D341Med (cell line): ENCODE measurements around the gene DNMBP.
"Not testable (repeated sequence)": the region's sequence is repeated elsewhere in the genome, so short reads cannot be mapped to it uniquely, and the experiment has no call there.

Experiments
- DNase-seq: peaks from one replicate; pipeline ENCODE4 v3.0.0; 2012; ENCODE audit warnings: low spot score

The DNMBP gene

GRCh38 chr10:99858849-99859248, 150.9 kb downstream of the DNMBP start:
- DNase-seq: no peak

- no peak for DNase-seq
Observed at GRCh38 chr10:99855479-99856071, 154.2 kb downstream of the DNMBP start.

GRCh38 chr10:99854860-99855259, 154.9 kb downstream of the DNMBP start:
- DNase-seq: peak; percentile 62

- no peak for DNase-seq
Observed at GRCh38 chr10:99853655-99854054, 156.1 kb downstream of the DNMBP start.

DNA sequence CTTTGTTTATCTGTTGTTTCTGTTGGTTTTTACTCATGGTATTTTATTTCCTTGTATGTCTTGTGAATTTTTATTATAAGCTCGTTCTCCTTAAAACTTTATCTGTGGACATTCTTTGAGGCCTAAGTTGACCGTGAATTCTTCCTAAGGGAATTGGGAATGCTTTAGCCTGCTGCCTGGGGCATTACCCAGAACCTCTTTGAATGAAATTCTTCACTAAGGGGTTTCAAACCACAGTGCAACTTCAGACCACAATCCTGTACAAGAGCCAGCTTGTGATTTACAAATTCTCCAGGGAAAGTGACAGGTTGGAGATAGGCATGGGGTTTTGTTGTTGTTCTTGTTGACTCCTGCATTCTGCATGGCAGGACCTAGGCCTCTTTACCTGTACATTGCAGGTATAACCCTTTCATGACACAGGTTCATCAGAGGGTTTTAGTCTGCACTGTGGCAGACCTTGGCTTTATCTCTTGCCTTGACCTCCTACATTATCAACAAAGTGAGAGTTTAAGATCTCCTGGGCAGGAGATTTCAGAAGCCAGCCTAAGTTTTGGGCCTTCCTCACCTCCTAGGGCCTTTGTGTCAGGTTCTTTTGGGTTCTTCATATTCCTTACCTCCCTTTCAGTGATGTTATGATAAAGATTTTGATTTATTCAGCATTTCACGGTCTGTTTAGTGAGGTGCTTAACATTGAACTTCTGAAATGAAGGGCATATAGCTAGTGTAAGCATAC, 157.1 kb downstream of the DNMBP start:
- no peak for DNase-seq

GRCh38 chr10:99851825-99852224, 157.9 kb downstream of the DNMBP start:
- no peak for DNase-seq

- DNase-seq: no peak
Observed at GRCh38 chr10:99850767-99851340, 158.9 kb downstream of the DNMBP start.

DNA sequence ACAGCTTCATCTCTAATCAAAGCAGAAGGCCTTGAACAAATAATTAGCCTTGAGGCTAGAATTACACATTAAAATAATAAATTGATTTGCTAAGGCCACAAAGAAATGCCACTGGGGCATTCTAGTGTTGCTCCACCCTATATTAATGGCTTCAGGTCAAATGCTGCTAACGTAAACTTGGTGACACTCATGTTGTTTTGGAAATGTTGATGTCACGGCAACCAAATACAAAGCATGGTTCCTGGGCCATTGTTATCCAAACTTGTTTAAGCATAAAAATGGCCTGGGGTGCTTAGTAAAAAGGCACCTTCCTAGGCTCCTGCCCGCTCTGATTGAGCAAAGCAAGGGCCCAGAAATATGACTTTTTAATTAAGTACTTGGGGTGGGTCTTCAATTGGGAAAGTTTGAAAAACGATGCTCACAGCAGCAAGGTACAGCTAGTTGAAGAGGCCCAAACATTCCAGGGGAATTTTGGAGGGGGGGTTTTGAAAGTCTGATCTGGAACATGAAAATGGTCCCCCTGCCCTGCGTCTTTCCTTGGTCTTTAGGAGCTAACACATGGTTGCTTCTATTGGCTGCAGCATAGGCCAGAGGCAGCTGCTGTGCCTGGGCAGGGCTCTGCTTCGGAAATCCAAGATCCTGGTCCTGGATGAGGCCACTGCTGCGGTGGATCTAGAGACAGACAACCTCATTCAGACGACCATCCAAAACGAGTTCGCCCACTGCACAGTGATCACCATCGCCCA, 159.6 kb downstream of the DNMBP start:
- no peak for DNase-seq

DNA sequence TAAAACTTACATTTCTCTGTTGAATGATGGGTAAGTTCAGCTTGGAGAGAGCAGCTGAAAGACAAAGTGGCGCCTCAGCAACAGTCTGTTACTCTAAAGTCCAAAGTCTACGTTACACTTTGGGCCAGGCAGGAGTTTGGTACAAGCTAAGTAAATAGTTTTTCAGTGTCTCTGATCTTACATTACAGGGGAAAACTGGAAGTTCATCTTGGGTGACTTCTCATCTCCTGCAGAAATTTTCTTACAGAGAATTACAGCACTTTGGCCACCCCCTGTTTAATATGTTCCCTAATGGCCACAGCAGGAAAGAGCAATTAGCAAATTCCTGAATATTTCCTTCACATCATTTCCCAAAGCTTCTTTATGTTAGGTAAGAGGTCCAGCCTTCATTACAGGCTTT, 160.2 kb downstream of the DNMBP start:
- DNase-seq: no peak

GRCh38 chr10:99849057-99849456, 160.7 kb downstream of the DNMBP start:
- no peak for DNase-seq

GRCh38 chr10:99845837-99846382, 163.8 kb downstream of the DNMBP start:
- DNase-seq: peak; percentile 61

DNA sequence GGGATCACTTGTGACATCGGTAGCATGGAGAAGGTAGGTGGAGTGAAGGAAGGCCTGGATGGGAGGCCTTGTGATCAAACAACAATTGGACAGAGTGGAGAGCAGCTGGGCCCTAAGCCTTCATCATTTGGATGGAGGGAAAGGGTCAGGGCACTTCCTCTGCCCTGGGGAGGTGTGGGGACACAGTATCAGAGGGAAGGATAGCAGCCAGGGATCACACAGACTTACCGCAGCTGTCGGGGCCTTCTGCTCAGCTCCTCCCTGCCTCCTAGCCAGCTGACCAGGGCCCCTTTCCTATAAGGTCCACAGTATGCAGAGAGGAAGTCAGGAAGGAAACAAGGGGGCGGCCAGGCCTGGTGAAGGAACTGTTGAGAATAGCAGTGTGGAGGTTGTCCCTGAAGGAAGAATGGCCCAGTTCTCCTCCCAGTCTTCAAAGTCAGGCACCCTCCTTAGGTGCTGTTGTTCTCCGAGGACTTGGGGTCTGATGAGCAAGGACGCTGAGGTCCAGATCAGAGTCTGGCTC, 165.3 kb downstream of the DNMBP start:
- no peak for DNase-seq

- DNase-seq: no peak
Observed at GRCh38 chr10:99843310-99843709, 166.4 kb downstream of the DNMBP start.

DNA sequence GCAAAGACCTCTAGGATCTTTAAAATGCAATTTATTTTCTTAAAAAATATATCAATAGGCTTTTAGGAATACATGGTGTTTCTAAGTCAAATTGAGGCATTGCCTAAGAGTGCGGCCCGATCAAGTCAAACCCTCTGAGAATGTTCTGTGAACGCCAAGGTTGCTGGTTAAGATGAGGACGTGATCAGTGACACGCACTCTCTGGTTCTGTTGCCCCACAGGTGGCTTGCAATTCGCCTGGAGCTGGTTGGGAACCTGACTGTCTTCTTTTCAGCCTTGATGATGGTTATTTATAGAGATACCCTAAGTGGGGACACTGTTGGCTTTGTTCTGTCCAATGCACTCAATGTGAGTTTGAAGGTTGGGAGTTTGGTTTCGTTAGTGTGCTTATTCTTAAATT, 168.0 kb downstream of the DNMBP start:
- no peak for DNase-seq

- DNase-seq: not testable (repeated sequence)
Observed at GRCh38 chr10:99840859-99841258, 168.9 kb downstream of the DNMBP start.

GRCh38 chr10:99836711-99837110, 173.0 kb downstream of the DNMBP start:
- DNase-seq: no peak

DNA sequence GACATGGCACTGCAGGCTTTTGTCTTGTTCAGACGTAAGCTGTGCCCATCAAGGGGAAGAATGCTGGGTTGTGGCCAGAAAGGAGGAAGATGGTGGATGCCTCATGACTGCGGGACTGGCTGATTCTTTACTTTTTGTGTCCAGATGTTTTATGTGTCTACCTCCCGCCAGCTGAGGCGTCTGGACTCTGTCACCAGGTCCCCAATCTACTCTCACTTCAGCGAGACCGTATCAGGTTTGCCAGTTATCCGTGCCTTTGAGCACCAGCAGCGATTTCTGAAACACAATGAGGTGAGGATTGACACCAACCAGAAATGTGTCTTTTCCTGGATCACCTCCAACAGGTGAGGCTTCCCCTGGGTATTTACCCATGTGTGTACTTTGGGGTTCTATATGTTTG, 173.8 kb downstream of the DNMBP start:
- no peak for DNase-seq

DNA sequence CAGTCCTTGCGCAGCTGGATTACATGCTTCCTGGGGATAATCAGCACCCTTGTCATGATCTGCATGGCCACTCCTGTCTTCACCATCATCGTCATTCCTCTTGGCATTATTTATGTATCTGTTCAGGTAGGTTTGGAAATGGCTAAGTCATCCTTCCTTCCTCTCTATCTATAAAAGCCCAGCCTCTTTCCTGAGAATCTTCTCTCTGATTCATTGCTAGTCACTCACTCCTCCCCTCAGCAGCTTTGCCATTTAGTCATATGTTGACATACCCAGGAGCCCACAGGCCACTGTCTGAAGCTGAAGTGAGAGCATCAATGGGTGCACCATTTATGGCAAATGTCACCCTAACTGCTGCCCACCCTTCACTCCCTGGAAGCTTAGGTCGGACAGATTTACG, 175.3 kb downstream of the DNMBP start:
- DNase-seq: no peak

GRCh38 chr10:99832439-99832838, 177.3 kb downstream of the DNMBP start:
- DNase-seq: no peak

GRCh38 chr10:99828464-99828863, 181.3 kb downstream of the DNMBP start:
- DNase-seq: no peak

- no peak for DNase-seq
Observed at GRCh38 chr10:99827936-99828335, 181.8 kb downstream of the DNMBP start.
